DOHH2 (cell line): Measurements from ENCODE around the gene SORBS1.

Experiments used
- H3F3A ChIP-seq: fragments of 200-600 bp; sonication (generic), shearing (Covaris generic); 2 replicates; pipeline ENCODE4 v1.6.0; 2016; ENCODE audit warnings: antibody characterized with exemption, mild to moderate bottlenecking; ENCODE audit not compliant: control insufficient read depth, insufficient read depth
- H3K27ac ChIP-seq: fragments of 200-600 bp; sonication (generic); 2 replicates; pipeline ENCODE4 v1.5.1; 2014; ENCODE audit warnings: low read depth, mild to moderate bottlenecking, low read length, moderate library complexity
- H3K27me3 ChIP-seq: fragments of 200-600 bp; sonication (generic); 2 replicates; pipeline ENCODE4 v1.6.1; 2014; ENCODE audit warnings: mild to moderate bottlenecking, low read length, mixed read lengths; ENCODE audit not compliant: control insufficient read depth
- H3K36me3 ChIP-seq: fragments of 200-600 bp; sonication (generic); 2 replicates; pipeline ENCODE4 v1.6.1; 2014; ENCODE audit warnings: mild to moderate bottlenecking, low read length, moderate library complexity, mixed read lengths; ENCODE audit not compliant: control insufficient read depth
- H3K4me1 ChIP-seq: fragments of 200-600 bp; sonication (generic); 2 replicates; pipeline ENCODE4 v1.6.1; 2014; ENCODE audit warnings: mild to moderate bottlenecking, low read length, mixed read lengths; ENCODE audit not compliant: control insufficient read depth
- H3K4me2 ChIP-seq: fragments of 200-600 bp; sonication (generic); 2 replicates; pipeline ENCODE4 v1.6.0; 2014; ENCODE audit warnings: mild to moderate bottlenecking, low read length, moderate library complexity
- H3K4me3 ChIP-seq: fragments of 200-600 bp; sonication (generic); 2 replicates; pipeline ENCODE4 v1.5.1; 2014; ENCODE audit warnings: mild to moderate bottlenecking, low read length, mixed read lengths
- H3K79me2 ChIP-seq: fragments of 200-600 bp; sonication (generic); 2 replicates; pipeline ENCODE4 v1.6.1; 2014; ENCODE audit warnings: mild to moderate bottlenecking, low read length, mixed read lengths; ENCODE audit not compliant: control insufficient read depth
- H3K9me2 ChIP-seq: fragments of 200-600 bp; sonication (generic); replicated peaks from 2 replicates; pipeline ENCODE4 v1.6.1; 2014; ENCODE audit warnings: mild to moderate bottlenecking, low read length, mixed read lengths; ENCODE audit not compliant: control insufficient read depth
- H3K9me3 ChIP-seq: fragments of 200-600 bp; sonication (generic); 2 replicates; pipeline ENCODE4 v1.6.1; 2014; ENCODE audit warnings: antibody characterized with exemption, low read length, mixed read lengths; ENCODE audit not compliant: control insufficient read depth, insufficient read depth
- H4K20me1 ChIP-seq: fragments of 200-600 bp; sonication (generic); 2 replicates; pipeline ENCODE4 v1.6.0; 2014; ENCODE audit warnings: low read depth, mild to moderate bottlenecking, antibody characterized with exemption, low read length, moderate library complexity; ENCODE audit not compliant: control insufficient read depth, insufficient read depth
- CTCF ChIP-seq: fragments of 200-600 bp; sonication (generic); IDR thresholded peaks from one replicate; pipeline ENCODE4 v1.5.1; 2014; ENCODE audit warnings: antibody characterized with exemption, mild to moderate bottlenecking, low read depth, low read length; ENCODE audit not compliant: poor library complexity, severe bottlenecking
- EZH2phosphoT487 ChIP-seq: fragments of 200-600 bp; sonication (generic); IDR thresholded peaks from 2 replicates; pipeline ENCODE4 v1.6.1; 2017; ENCODE audit warnings: borderline replicate concordance, mild to moderate bottlenecking, antibody characterized with exemption, low read length, moderate library complexity, mixed read lengths

Gene SORBS1

GRCh38 chr10:95558593-95559320, 2.4 kb downstream of the SORBS1 start:
- Histone ChIP-seq H3K4me3 (no peak overlapping the region), H3K4me2 (no peak overlapping the region)

DNA sequence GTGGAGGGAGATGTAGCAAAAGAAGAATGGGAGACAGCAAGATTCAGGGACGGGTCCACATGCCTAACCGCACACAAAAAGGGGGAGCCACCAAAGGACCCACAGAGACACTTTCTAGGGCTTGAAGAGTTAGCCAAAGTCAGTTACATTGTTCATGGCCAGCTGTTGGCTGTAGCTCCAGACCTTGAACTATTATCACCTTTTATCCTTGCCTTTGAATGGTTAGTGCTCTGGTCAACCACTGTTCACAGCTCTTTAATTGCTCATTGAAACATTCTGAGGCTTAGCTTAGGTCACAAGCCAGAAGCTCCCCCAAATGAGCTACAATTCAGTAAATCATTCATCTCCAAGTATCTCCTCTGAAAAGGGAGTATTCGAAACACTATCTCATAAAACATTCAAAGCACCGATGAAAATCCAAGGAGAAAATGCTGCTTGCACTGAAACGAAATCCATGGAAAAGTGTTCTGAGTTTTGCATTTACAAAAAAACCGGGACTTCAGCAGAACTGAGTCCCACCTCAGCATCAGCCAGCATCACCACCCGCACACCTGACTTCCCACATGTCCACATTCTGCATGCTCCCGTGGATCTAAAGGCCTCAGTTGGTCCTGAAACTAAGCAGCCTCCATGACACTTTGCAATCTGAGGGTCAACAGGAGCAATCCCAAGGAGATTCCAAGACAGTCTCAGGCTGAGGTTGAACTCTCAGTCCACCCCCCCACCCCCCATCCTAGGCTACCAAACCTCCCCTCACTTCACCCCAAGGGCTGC, 4.0 kb downstream of the SORBS1 start:
- no peaks in the 10 kb centered on the region for H3K79me2 ChIP-seq
- H3K4me1 ChIP-seq, result peaks cover 14% of the 10 kb centered on the region
- no peak overlapping the region for H3K27ac ChIP-seq
- TF ChIP-seq CTCF (no peak), EZH2phosphoT487 (no peak)
- H3K9me3 ChIP-seq, result no peaks in the 10 kb centered on the region
- H3K27me3 ChIP-seq, result peaks cover 45% of the 10 kb centered on the region
- H3K36me3 ChIP-seq, result no peaks in the 10 kb centered on the region
- no peaks in the 10 kb centered on the region for H3K9me2 ChIP-seq
- H3K4me3 ChIP-seq, result no peak overlapping the region
- H4K20me1 ChIP-seq, result no peaks in the 10 kb centered on the region
- H3K4me2 ChIP-seq, result no peak overlapping the region
- H3F3A ChIP-seq, result no peaks in the 10 kb centered on the region

More at GRCh38 chr10:95558593-95559320, 2.4 kb downstream of the SORBS1 start:
- Histone ChIP-seq H3F3A (no peaks in the 10 kb centered on the region), H4K20me1 (no peaks in the 10 kb centered on the region), H3K36me3 (no peaks in the 10 kb centered on the region), H3K4me1 (peaks cover 14% of the 10 kb centered on the region), H3K79me2 (no peaks in the 10 kb centered on the region), H3K27ac (no peak overlapping the region), H3K9me2 (no peaks in the 10 kb centered on the region), H3K9me3 (no peaks in the 10 kb centered on the region), H3K27me3 (peaks cover 48% of the 10 kb centered on the region)
- TF ChIP-seq EZH2phosphoT487 (no peak), CTCF (no peak)

DNA sequence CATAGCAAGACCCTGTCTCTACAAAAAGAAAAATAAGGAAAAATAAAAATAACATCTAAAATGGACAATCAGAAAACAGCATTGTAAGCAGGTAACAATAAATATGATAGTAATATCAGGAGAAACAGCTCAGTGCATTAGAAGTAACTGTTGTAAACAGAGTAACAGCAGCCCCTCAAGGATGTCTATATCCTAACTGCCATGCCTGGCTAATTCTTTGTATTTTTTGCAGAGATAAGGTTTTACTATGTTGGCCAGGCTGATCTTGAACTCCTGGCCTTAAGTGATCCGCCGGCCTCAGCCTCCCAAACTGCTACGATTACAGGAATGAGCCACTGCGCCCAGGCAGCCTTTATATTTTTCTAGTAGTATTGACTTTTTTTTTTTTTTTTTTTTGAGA, 7.5 kb downstream of the SORBS1 start:
- Histone ChIP-seq H3K27ac (no peak overlapping the region), H3K36me3 (no peaks in the 10 kb centered on the region), H3F3A (no peaks in the 10 kb centered on the region), H3K4me2 (no peak overlapping the region), H4K20me1 (no peaks in the 10 kb centered on the region), H3K4me1 (no peaks in the 10 kb centered on the region), H3K9me2 (no peaks in the 10 kb centered on the region), H3K4me3 (no peak overlapping the region), H3K27me3 (peaks cover 37% of the 10 kb centered on the region), H3K9me3 (no peaks in the 10 kb centered on the region), H3K79me2 (no peaks in the 10 kb centered on the region)
- TF ChIP-seq CTCF (no peak), EZH2phosphoT487 (no peak)
